T-cell (primary cell): ENCODE results near the gene SENP3. TPM values are rescaled to one million over a fixed set of nuclear protein-coding genes. Genes with fewer than 3 reads are reported as not detected.

ENCODE experiments used
- ATAC-seq, 4 experiments: fragments of 200-7000 bp in 3 of 4; fragments of 150-1000 bp in 1 of 4; cut with Tn5 transposase; replicated peaks in 1 of 4; 1 replicate in 3 of 4; 2 replicates in 1 of 4; pipeline ENCODE4 v1.10.0; 2021; ENCODE audit warnings: moderate library complexity in 3 of 4, mild to moderate bottlenecking in 2 of 4, moderate number of reproducible peaks in 1 of 4
- CTCF ChIA-PET, 2 donors: fragments of 300-600 bp; sonication (Branson Sonifier 250); formaldehyde crosslinking; loops; one replicate each; lab custom pipeline; 2022; ENCODE audit warnings: antibody characterized with exemption in 2 of 2; lab: Charles Lee
- POLR2A ChIA-PET, 2 donors: fragments of 300-600 bp; sonication (Branson Sonifier 250); formaldehyde crosslinking; loops; one replicate each; lab custom pipeline; 2022; ENCODE audit warnings: antibody characterized with exemption in 2 of 2; lab: Charles Lee
- DNase-seq, 35 experiments: peaks; one replicate each; pipeline versions ENCODE4 v3.0.0 to v3.0.0-alpha.2; 2013 to 2023
- H3K27ac ChIP-seq: one replicate; pipeline ENCODE4 v1.5.1; 2013; ENCODE audit warnings: low read length
- H3K27me3 ChIP-seq, 2 experiments: replicated peaks in 1 of 2; 1 replicate in 1 of 2; 2 replicates in 1 of 2; pipeline versions ENCODE4 v1.6.1 to v1.7.0; 2013; ENCODE audit warnings: low read length in 1 of 2, mixed read lengths in 1 of 2; ENCODE audit not compliant: control insufficient read depth in 2 of 2, insufficient read depth in 2 of 2; ENCODE audit errors: extremely low read depth in 1 of 2
- H3K36me3 ChIP-seq, 2 donors: 1 replicate in 1 of 2; 2 replicates in 1 of 2; pipeline versions ENCODE4 v1.6.1 to v1.7.0; 2013; ENCODE audit warnings: low read length in 1 of 2; ENCODE audit not compliant: control insufficient read depth in 2 of 2, insufficient read depth in 1 of 2; ENCODE audit errors: extremely low read depth in 1 of 2
- H3K4me1 ChIP-seq, 2 experiments: 1 replicate in 1 of 2; 2 replicates in 1 of 2; pipeline versions ENCODE4 v1.6.1 to v1.7.0; 2013; ENCODE audit warnings: low read length in 2 of 2, mixed read lengths in 1 of 2; ENCODE audit not compliant: insufficient read depth in 2 of 2, control insufficient read depth in 1 of 2; ENCODE audit errors: extremely low read depth in 1 of 2
- H3K4me3 ChIP-seq, 2 donors: 1 replicate in 1 of 2; 2 replicates in 1 of 2; pipeline versions ENCODE4 v1.5.1 to v1.7.0; 2013; ENCODE audit warnings: mild to moderate bottlenecking in 2 of 2, low read length in 1 of 2, moderate library complexity in 1 of 2; ENCODE audit not compliant: control insufficient read depth in 1 of 2; ENCODE audit errors: extremely low read depth in 1 of 2
- H3K9me3 ChIP-seq: 2 replicates; pipeline ENCODE4 v1.7.0; 2013
- H3K27ac Mint-ChIP-seq, 2 donors: one replicate each; pipeline ENCODE4 v1.8.0; 2020 to 2021; ENCODE audit warnings: mild to moderate bottlenecking in 2 of 2, mixed read lengths in 2 of 2
- H3K27me3 Mint-ChIP-seq, 2 donors: one replicate each; pipeline ENCODE4 v1.8.0; 2021 to 2022; ENCODE audit warnings: mixed read lengths in 2 of 2
- H3K36me3 Mint-ChIP-seq: one replicate; pipeline ENCODE4 v1.8.0; 2021; ENCODE audit warnings: mixed read lengths
- H3K4me1 Mint-ChIP-seq, 3 donors: one replicate each; pipeline ENCODE4 v1.8.0; 2020 to 2022; ENCODE audit warnings: mixed read lengths in 3 of 3, mild to moderate bottlenecking in 1 of 3
- H3K4me3 Mint-ChIP-seq, 3 donors: one replicate each; pipeline ENCODE4 v1.8.0; 2020 to 2022; ENCODE audit warnings: mild to moderate bottlenecking in 3 of 3, mixed read lengths in 3 of 3, moderate library complexity in 3 of 3
- H3K9me3 Mint-ChIP-seq, 3 donors: one replicate each; pipeline ENCODE4 v1.8.0; 2020 to 2022; ENCODE audit warnings: mixed read lengths in 3 of 3
- WGBS: methylation state at CpG from one replicate; pipeline ENCODE4 v1.1.5; 2013; ENCODE audit warnings: missing lambda C conversion rate; ENCODE audit not compliant: insufficient coverage; 5-methylcytosine and 5-hydroxymethylcytosine counted together
- total RNA-seq, 35 experiments: library from RNA in 6 of 35; stranded (reverse) in 6 of 35; fragments of 120-200 nt in 1 of 35; gene quantifications; one replicate each; pipeline versions ENCODE4 v1.2.1 to v1.2.4 and lab custom pipeline; 2013 to 2026

Gene SENP3
- total RNA-seq, 5 donors from 2014 or later (not counting 1 experiment from before 2014, with no cell fraction given) = 38.7 to 43.3 (median 42.6) TPM

GRCh38 chr17:7523033-7523432, 38.7 kb upstream of the SENP3 start:
- ChIA-PET POLR2A (interaction anchor here in 1 of 2 donors (0.7 kb wide), 1 partner anchor 8 kb away, joined by 10 read pairs; no protein-coding TSS in a partner anchor), CTCF (interaction anchor here (0.7 to 2.8 kb wide), 7 partner anchors 8 to 225 kb away, joined by 3 to 18 read pairs (median 7); partner anchors contain the start of genes SENP3 (in 1 of the 2) and TP53 (in 1 of the 2))
- peak in 3 of 4 experiments; percentile 52 to 78 (median 53) for ATAC-seq
- no peaks in the 10 kb centered on the region for H3K36me3 ChIP-seq
- peak in 30 of 35 experiments; percentile 14 to 75 (median 40) for DNase-seq
- no peaks in the 10 kb centered on the region for H3K27me3 ChIP-seq
- no peak overlapping the region for H3K4me3 ChIP-seq
- H3K9me3 ChIP-seq = no peaks in the 10 kb centered on the region
- peaks cover 0 to 6% of the 10 kb centered on the region in 2 experiments for H3K4me1 ChIP-seq
- H3K36me3 Mint-ChIP-seq = no peaks in the 10 kb centered on the region
- peaks cover 3 to 6% (median 4%) of the 10 kb centered on the region in 3 donors for H3K4me1 Mint-ChIP-seq
- peak overlapping the region in 1 of 2 donors; percentile 69 for H3K27ac Mint-ChIP-seq
- no peak overlapping the region for H3K4me3 Mint-ChIP-seq
- no peak overlapping the region for H3K27ac ChIP-seq
- WGBS = 72% methylated on average over 6 of the region's 10 CpGs
- no peaks in the 10 kb centered on the region for H3K27me3 Mint-ChIP-seq
- no peaks in the 10 kb centered on the region for H3K9me3 Mint-ChIP-seq

GRCh38 chr17:7528842-7529241, 32.9 kb upstream of the SENP3 start:
- Histone ChIP-seq H3K27ac (no peak overlapping the region), H3K36me3 (no peaks in the 10 kb centered on the region), H3K9me3 (no peaks in the 10 kb centered on the region), H3K4me1 (no peaks in the 10 kb centered on the region), H3K27me3 (no peaks in the 10 kb centered on the region), H3K4me3 (no peak overlapping the region)
- no peak for DNase-seq
- ATAC-seq = no peak
- ChIA-PET CTCF (no interaction called here), POLR2A (no interaction called here)
- Mint-ChIP-seq H3K27me3 (no peaks in the 10 kb centered on the region), H3K4me1 (no peaks in the 10 kb centered on the region), H3K9me3 (peaks cover 0 to 2% (median 0%) of the 10 kb centered on the region in 3 donors), H3K36me3 (no peaks in the 10 kb centered on the region), H3K27ac (no peak overlapping the region), H3K4me3 (no peak overlapping the region)

- WGBS = no CpG with 5 or more reads among the region's 6 CpGs
- Histone ChIP-seq H3K9me3 (no peaks in the 10 kb centered on the region), H3K4me1 (no peaks in the 10 kb centered on the region), H3K36me3 (no peaks in the 10 kb centered on the region), H3K27ac (no peak overlapping the region), H3K27me3 (no peaks in the 10 kb centered on the region), H3K4me3 (no peak overlapping the region)
- DNase-seq (no peak), ATAC-seq (no peak)
- H3K9me3 Mint-ChIP-seq = peaks cover 0 to 2% (median 0%) of the 10 kb centered on the region in 3 donors
- ChIA-PET CTCF (no interaction called here), POLR2A (no interaction called here)
- H3K27me3 Mint-ChIP-seq = no peaks in the 10 kb centered on the region
- no peak overlapping the region for H3K4me3 Mint-ChIP-seq
- no peaks in the 10 kb centered on the region for H3K4me1 Mint-ChIP-seq
- H3K36me3 Mint-ChIP-seq = no peaks in the 10 kb centered on the region
- no peak overlapping the region for H3K27ac Mint-ChIP-seq
Measured at GRCh38 chr17:7530023-7530900, 31.5 kb upstream of the SENP3 start.

GRCh38 chr17:7538050-7538449, 23.7 kb upstream of the SENP3 start:
- H3K36me3 ChIP-seq = no peaks in the 10 kb centered on the region
- no CpG with 5 or more reads among the region's 3 CpGs for WGBS
- Mint-ChIP-seq H3K9me3 (no peaks in the 10 kb centered on the region), H3K4me3 (no peak overlapping the region), H3K4me1 (no peaks in the 10 kb centered on the region), H3K36me3 (no peaks in the 10 kb centered on the region), H3K27me3 (no peaks in the 10 kb centered on the region), H3K27ac (no peak overlapping the region)
- H3K4me1 ChIP-seq = no peaks in the 10 kb centered on the region
- no peak for DNase-seq
- ChIA-PET CTCF (no interaction called here), POLR2A (no interaction called here)
- ATAC-seq = no peak
- no peak overlapping the region for H3K27ac ChIP-seq
- no peak overlapping the region for H3K4me3 ChIP-seq
- H3K27me3 ChIP-seq = peaks cover 0 to 6% of the 10 kb centered on the region in 2 experiments
- no peaks in the 10 kb centered on the region for H3K9me3 ChIP-seq

- POLR2A ChIA-PET = interaction anchor here in 1 of 2 donors (0.7 kb wide), 1 partner anchor 143 kb away, joined by 6 read pairs; no protein-coding TSS in a partner anchor
- no peaks in the 10 kb centered on the region for H3K4me1 ChIP-seq
- H3K27me3 ChIP-seq = peaks cover 0 to 6% of the 10 kb centered on the region in 2 experiments
- H3K27ac ChIP-seq = no peak overlapping the region
- no peak for ATAC-seq
- H3K36me3 Mint-ChIP-seq = no peaks in the 10 kb centered on the region
- H3K27me3 Mint-ChIP-seq = no peaks in the 10 kb centered on the region
- H3K9me3 Mint-ChIP-seq = no peaks in the 10 kb centered on the region
- WGBS = 89% methylated on average over 9 of the region's 11 CpGs
- no peak overlapping the region for H3K27ac Mint-ChIP-seq
- no peaks in the 10 kb centered on the region for H3K9me3 ChIP-seq
- H3K4me1 Mint-ChIP-seq = no peaks in the 10 kb centered on the region
- no peak overlapping the region for H3K4me3 ChIP-seq
- CTCF ChIA-PET = no interaction called here
- no peak overlapping the region for H3K4me3 Mint-ChIP-seq
- no peaks in the 10 kb centered on the region for H3K36me3 ChIP-seq
- DNase-seq = no peak
Measured at GRCh38 chr17:7538891-7539545, 22.7 kb upstream of the SENP3 start.

GRCh38 chr17:7541074-7541621, 20.6 kb upstream of the SENP3 start:
- H3K4me1 Mint-ChIP-seq = no peaks in the 10 kb centered on the region
- Histone ChIP-seq H3K9me3 (no peaks in the 10 kb centered on the region), H3K36me3 (no peaks in the 10 kb centered on the region), H3K4me1 (no peaks in the 10 kb centered on the region), H3K27ac (no peak overlapping the region), H3K27me3 (peaks cover 0 to 6% of the 10 kb centered on the region in 2 experiments), H3K4me3 (no peak overlapping the region)
- no peak overlapping the region for H3K4me3 Mint-ChIP-seq
- WGBS = 89% methylated on average over 5 of the region's 9 CpGs
- ChIA-PET POLR2A (no interaction called here), CTCF (no interaction called here)
- no peak for DNase-seq
- H3K9me3 Mint-ChIP-seq = no peaks in the 10 kb centered on the region
- no peak for ATAC-seq
- no peaks in the 10 kb centered on the region for H3K36me3 Mint-ChIP-seq
- H3K27ac Mint-ChIP-seq = no peak overlapping the region
- H3K27me3 Mint-ChIP-seq = no peaks in the 10 kb centered on the region
